GM19035 (cell line): ENCODE results near the gene SENP5.
"Not testable (repeated sequence)": the region's sequence is repeated elsewhere in the genome, so short reads cannot be mapped to it uniquely, and the experiment has no call there.

ENCODE experiments used
- ATAC-seq: cut with Tn5 transposase; IDR thresholded peaks from one replicate; pipeline ENCODE4 v1.9.1; 2021; ENCODE audit not compliant: unreplicated experiment

Gene SENP5

DNA sequence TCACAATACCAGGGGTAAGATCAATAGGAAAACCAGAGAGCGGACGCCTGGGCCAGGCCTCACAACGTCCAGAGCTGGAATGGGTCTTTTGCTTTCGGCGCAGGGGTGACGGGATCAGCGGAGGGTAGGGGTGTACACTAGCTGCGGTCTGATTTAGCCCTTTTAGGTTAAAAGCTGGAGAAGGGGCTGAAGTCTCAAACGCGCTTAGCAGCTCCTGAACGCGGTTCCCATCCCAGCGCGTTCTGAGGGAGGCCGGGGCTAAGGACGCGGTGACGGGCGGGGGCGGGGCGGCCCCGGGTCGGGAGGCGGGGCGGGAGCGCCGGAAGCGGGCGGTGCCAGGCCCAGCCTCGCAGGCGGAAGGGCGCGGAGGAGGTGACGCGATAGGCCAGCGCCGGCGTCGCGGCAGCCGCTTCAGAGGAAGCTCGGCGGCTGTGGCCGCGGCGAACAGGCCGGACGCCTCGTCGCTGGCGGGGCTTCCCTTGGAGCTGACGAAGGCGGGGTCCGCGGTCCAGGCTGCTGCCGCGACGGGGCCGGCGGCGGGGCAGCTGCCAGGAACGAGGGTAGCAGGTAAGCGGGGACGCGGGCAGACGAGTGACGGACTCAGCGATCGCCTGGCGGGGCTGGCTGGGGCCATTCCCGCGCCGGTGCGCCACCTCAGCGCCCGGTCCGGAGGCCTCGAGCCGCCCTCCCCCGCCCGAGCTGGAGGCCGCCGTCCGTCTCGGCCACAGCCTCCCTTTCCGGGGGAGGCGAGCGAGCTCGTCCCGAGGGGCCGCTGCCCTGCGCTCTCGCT is at the start of gene SENP5:
SENP5 (plus strand) TSS at position 414 of the 790 bp plus-strand sequence. CDS start 17,262 bp downstream, outside the sequence.
- peak; percentile 95 for ATAC-seq

- ATAC-seq, result no peak
Observed at GRCh38 chr3:196821806-196822355, 45.8 kb upstream of the SENP5 start.

- not testable (repeated sequence) for ATAC-seq
Observed at GRCh38 chr3:196829651-196830050, 38.1 kb upstream of the SENP5 start.

- ATAC-seq, result no peak
Observed at GRCh38 chr3:196835086-196835485, 32.6 kb upstream of the SENP5 start.

GRCh38 chr3:196836626-196837025 is 31.1 kb upstream of the SENP5 start:
- ATAC-seq, result not testable (repeated sequence)

- no peak for ATAC-seq
Observed at GRCh38 chr3:196837819-196838420, 29.8 kb upstream of the SENP5 start.

DNA sequence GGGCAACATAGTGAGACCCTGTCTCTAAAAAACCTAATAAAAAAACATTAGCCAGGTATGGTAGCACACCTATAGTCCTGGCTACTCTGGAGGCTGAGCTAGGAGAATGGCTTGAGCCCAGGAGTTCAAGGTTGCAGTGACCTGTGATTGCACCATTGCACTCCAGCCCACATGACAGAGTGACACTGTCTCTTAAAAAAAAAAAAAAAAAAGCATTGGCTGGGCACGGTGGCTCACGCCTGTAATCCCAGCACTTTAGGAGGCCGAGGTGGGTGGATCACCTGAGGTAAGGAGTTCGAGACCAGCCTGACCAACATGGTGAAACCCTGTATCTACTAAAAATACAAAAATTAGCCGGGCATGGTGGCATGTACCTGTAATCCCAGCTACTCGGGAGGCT is 28.4 kb upstream of the SENP5 start:
- not testable (repeated sequence) for ATAC-seq

- no peak for ATAC-seq
Observed at GRCh38 chr3:196842567-196843434, 24.9 kb upstream of the SENP5 start.

GRCh38 chr3:196843435-196844110 is 24.1 kb upstream of the SENP5 start:
- ATAC-seq, result no peak

- ATAC-seq, result not testable (repeated sequence)
Observed at GRCh38 chr3:196844235-196845219, 23.2 kb upstream of the SENP5 start.

GRCh38 chr3:196848375-196848774 is 19.3 kb upstream of the SENP5 start:
- not testable (repeated sequence) for ATAC-seq

- no peak for ATAC-seq
Observed at GRCh38 chr3:196849180-196849741, 18.5 kb upstream of the SENP5 start.

DNA sequence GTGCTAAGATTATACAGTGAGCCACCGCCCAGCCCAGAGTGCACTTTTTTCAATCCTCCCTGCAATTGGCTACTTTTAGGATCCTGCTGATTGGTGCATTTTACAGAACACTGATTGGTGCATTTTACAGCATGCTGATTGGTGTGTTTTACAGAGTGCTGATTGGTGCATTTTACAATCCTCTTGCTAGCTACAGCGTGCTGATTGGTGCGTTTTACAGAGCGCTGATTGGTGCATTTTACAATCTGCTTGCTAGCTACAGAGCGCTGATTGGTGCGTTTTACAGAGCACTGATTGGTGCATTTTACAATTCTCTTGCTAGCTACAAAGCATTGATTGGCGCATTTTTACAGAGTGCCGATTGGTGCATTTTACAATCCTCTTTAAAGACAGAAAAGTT is 4.7 kb upstream of the SENP5 start:
- not testable (repeated sequence) for ATAC-seq

- ATAC-seq, result no peak
Observed at GRCh38 chr3:196867155-196867506, 589 bp upstream of the SENP5 start.

DNA sequence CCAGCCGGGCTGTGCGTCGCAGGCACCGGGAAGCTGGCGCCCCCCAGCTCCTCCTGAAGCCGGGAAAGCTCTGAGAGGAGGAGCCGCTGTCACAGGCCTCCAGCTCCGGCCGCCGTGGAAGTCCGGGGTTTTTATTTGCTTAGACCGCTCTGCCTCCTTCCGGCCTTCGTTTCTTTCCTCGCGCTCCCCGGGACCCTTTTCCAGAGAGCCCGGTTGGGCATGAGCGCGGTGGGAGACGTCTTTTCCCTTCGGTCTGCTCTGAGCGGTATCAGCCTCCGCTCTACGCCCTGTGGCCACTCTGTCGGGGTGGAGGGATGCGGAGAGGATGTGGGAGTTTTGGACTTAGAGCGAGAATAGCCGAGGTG is 559 bp downstream of the SENP5 start:
- ATAC-seq, result peak; percentile 24

- ATAC-seq, result no peak
Observed at GRCh38 chr3:196872316-196872715, 4.6 kb downstream of the SENP5 start.

- ATAC-seq, result not testable (repeated sequence)
Observed at GRCh38 chr3:196874511-196875094, 6.9 kb downstream of the SENP5 start.

DNA sequence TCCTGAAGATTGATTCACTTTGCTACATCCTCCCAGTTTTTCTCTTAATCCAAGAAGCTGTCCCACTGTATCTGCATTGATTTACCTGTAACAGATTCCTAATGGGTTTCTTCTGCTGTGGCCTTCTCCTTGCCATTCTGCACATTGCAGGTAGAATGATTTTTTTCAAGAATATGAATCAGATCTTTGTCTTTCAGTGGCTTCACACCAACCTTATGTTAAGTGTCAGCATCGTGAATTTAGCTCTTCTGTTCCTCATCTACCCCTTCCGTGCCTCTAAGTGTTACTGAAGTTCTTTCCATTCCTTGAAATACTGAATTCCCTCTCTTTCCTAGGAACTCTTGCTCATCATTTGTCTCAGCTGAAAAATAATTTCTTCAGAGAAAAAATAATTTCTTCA is 7.5 kb downstream of the SENP5 start:
- no peak for ATAC-seq

DNA sequence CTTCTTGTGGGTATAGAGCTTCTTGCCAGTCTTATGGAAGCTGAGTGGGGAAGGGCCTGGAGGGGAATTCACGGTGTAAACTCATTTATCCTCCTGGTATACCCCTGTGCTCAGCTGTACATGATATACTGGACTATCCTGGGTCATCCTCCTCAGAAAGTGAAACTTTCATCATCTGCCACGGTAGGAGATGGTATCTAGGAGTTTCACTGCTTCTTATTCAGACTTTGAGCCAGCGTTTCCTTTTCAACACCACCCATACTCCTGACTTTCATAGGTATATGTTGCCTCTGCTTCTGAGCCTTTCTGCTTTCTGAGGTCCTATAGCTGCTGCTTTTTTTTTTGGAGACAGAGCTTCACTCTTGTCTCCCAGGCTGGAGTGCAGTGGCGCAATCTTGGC is 15.6 kb downstream of the SENP5 start:
- ATAC-seq, result no peak
